ENCODE results near the gene WASHC3.
"Not testable (repeated sequence)": the region's sequence is repeated elsewhere in the genome, so short reads cannot be mapped to it uniquely, and the experiment has no call there.

Gene WASHC3

GRCh38 chr12:102050660-102051430 is 10.9 kb downstream of the WASHC3 start:
- no peak for DNase-seq

GRCh38 chr12:102043928-102044327 is 17.9 kb downstream of the WASHC3 start:
- DNase-seq, result no peak

- no peak for DNase-seq
Measured at GRCh38 chr12:102033991-102034745, 27.6 kb downstream of the WASHC3 start.

GRCh38 chr12:102031852-102032251 is 29.9 kb downstream of the WASHC3 start:
- no peak for DNase-seq

- no peak for DNase-seq
Measured at GRCh38 chr12:102029141-102029540, 32.6 kb downstream of the WASHC3 start.

GRCh38 chr12:102026728-102027127 is 35.1 kb downstream of the WASHC3 start:
- DNase-seq, result no peak

- no peak for DNase-seq
Measured at GRCh38 chr12:102024765-102025164, 37.0 kb downstream of the WASHC3 start.

GRCh38 chr12:102023343-102023930 is 38.4 kb downstream of the WASHC3 start:
- no peak for DNase-seq

GRCh38 chr12:102022286-102022685 is 39.5 kb downstream of the WASHC3 start:
- no peak for DNase-seq

GRCh38 chr12:102021540-102022246 is 40.1 kb downstream of the WASHC3 start:
- no peak for DNase-seq

GRCh38 chr12:102018607-102019006 is 43.2 kb downstream of the WASHC3 start:
- DNase-seq, result not testable (repeated sequence)

- DNase-seq, result no peak
Measured at GRCh38 chr12:102016472-102016871, 45.3 kb downstream of the WASHC3 start.

GRCh38 chr12:102010265-102010994 is 51.4 kb downstream of the WASHC3 start:
- no peak for DNase-seq

- DNase-seq, result no peak
Measured at GRCh38 chr12:102009796-102010195, 52.0 kb downstream of the WASHC3 start.

- no peak for DNase-seq
Measured at GRCh38 chr12:102008615-102009126, 53.1 kb downstream of the WASHC3 start.

GRCh38 chr12:102005256-102005655 is 56.5 kb downstream of the WASHC3 start:
- DNase-seq, result no peak

GRCh38 chr12:101997102-101997501 is 64.7 kb downstream of the WASHC3 start:
- DNase-seq, result no peak

GRCh38 chr12:101995684-101996083 is 66.1 kb downstream of the WASHC3 start:
- no peak for DNase-seq

- no peak for DNase-seq
Measured at GRCh38 chr12:101992091-101992490, 69.7 kb downstream of the WASHC3 start.

- DNase-seq, result no peak
Measured at GRCh38 chr12:101982307-101982706, 79.5 kb downstream of the WASHC3 start.

GRCh38 chr12:101981868-101982267 is 79.9 kb downstream of the WASHC3 start:
- DNase-seq, result no peak

- DNase-seq, result no peak
Measured at GRCh38 chr12:101968770-101969169, 93.0 kb downstream of the WASHC3 start.
